Measurements from ENCODE around the gene VGLL4. TPM values are rescaled to one million over a fixed set of nuclear protein-coding genes. Genes with fewer than 3 reads are reported as not detected.

The VGLL4 gene
- total RNA-seq, 2 experiments from 2014 or later, result 54.4 to 60.2 TPM

DNA sequence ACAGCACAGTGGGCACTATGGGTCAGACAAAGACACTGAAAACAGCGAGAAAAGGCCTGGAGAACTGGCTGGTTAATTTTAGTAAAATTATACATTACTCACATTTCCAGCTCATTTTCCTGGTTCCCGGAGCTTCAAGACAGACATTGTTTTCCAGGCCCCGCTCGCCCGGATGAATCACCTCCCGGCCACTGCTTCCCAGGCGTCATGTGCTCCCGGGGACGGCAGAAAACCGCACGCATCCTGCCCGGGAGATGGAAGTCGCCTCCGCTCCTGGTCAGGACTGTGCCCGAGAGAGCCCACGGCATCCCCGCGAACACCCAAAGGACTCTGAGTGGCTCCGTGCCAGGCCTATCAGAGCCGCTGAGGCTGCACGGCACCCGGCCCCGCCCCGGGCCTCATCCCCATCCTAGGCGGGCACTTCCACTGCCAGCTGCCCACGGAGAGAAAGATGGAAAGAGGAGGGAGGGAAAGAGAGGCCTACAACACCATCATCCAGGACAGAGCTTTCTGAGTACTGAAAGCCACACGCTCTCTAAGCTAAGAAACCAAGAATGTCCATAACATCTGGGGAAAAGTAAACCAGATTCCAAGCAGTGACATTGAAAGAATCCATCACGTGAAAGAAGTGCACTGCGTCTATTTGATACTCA, 75.1 kb downstream of the VGLL4 start:
- H3K27me3 Mint-ChIP-seq, result no peaks in the 10 kb centered on the region
- peak overlapping the region; percentile 60 for H3K27ac Mint-ChIP-seq
- ChIA-PET CTCF (interaction anchor here (1.0 kb wide), 2 partner anchors 12 to 83 kb away, joined by 3 read pairs; no protein-coding TSS in a partner anchor), POLR2A (interaction anchor here (1.1 kb wide), 1 partner anchor 60 kb away, joined by 5 read pairs; no protein-coding TSS in a partner anchor)
- H3K4me1 Mint-ChIP-seq (ENCODE audit: low read depth), result peaks cover 22% of the 10 kb centered on the region
- ATAC-seq (no peak), DNase-seq (no peak)
- intact Hi-C loops (cut with micrococcal nuclease), result no loop called here
- no peaks in the 10 kb centered on the region for H3K9me3 Mint-ChIP-seq
- H3K36me3 Mint-ChIP-seq (ENCODE audit: low read depth), result peaks cover 16% of the 10 kb centered on the region
- TF ChIP-seq, protein P1, sequence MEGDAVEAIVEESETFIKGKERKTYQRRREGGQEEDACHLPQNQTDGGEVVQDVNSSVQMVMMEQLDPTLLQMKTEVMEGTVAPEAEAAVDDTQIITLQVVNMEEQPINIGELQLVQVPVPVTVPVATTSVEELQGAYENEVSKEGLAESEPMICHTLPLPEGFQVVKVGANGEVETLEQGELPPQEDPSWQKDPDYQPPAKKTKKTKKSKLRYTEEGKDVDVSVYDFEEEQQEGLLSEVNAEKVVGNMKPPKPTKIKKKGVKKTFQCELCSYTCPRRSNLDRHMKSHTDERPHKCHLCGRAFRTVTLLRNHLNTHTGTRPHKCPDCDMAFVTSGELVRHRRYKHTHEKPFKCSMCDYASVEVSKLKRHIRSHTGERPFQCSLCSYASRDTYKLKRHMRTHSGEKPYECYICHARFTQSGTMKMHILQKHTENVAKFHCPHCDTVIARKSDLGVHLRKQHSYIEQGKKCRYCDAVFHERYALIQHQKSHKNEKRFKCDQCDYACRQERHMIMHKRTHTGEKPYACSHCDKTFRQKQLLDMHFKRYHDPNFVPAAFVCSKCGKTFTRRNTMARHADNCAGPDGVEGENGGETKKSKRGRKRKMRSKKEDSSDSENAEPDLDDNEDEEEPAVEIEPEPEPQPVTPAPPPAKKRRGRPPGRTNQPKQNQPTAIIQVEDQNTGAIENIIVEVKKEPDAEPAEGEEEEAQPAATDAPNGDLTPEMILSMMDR (IDR thresholded peaks at IDR 0.05), result no peak
- H3K4me3 Mint-ChIP-seq, result no peak overlapping the region

DNA sequence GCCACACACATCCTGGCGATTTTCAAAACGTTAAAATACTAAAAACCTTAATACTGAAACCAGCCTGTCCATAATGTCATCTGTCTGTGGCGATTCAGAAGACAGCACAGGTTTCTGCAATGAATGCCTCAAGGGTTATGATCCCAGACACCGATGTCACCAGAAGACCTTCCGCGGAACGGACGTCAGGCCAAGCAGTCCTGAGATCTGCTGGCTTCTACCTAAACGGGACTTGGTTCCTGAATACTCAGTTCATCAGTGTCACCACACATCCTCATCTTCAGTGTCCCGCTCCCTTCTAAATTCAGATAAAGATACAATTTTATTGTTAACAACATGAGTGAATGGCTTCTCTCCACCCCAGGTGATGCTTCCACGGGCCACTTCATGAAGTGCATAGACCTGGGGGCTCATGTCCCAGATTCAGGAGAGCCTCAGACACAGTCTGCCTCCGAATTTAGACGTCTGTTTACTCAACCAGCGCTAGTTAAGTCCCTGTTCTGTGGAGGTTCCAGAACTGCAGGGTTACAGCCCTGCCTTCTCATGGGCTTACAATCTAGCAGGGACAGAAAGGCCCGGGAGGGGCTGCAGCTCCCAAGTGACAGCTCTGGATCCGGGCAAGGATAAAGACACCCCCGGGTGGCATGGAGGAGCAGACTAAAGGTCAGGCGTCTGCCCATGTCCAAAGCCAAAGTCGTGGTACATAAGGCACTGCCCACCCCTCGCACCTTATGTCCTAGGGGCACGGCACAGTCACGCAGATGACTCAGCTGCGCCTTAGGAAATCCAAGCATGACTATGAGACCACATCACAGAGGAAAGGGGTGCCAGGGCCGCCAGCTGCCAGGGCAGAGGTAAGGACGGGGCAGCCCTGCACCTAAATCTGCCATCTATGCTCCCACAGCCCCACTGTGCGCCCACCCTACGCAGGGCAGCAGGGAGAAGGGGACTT, 75.9 kb downstream of the VGLL4 start:
- CTCF ChIA-PET, result interaction anchor here (1.0 kb wide), 2 partner anchors 11 to 84 kb away, joined by 3 read pairs; no protein-coding TSS in a partner anchor
- H3K9me3 Mint-ChIP-seq, result no peaks in the 10 kb centered on the region
- peaks cover 24% of the 10 kb centered on the region for H3K4me1 Mint-ChIP-seq (ENCODE audit: low read depth)
- ATAC-seq, result no peak
- H3K27ac Mint-ChIP-seq, result peak overlapping the region; percentile 60
- H3K36me3 Mint-ChIP-seq (ENCODE audit: low read depth), result peaks cover 20% of the 10 kb centered on the region
- TF ChIP-seq, protein P1 (IDR thresholded peaks at IDR 0.05), result no peak
- peak; percentile 32 for DNase-seq
- POLR2A ChIA-PET, result interaction anchor here (0.6 kb wide), 1 partner anchor 12 kb away, joined by 3 read pairs; no protein-coding TSS in a partner anchor
- intact Hi-C loops (cut with micrococcal nuclease), result no loop called here
- no peak overlapping the region for H3K4me3 Mint-ChIP-seq
- no peaks in the 10 kb centered on the region for H3K27me3 Mint-ChIP-seq

DNA sequence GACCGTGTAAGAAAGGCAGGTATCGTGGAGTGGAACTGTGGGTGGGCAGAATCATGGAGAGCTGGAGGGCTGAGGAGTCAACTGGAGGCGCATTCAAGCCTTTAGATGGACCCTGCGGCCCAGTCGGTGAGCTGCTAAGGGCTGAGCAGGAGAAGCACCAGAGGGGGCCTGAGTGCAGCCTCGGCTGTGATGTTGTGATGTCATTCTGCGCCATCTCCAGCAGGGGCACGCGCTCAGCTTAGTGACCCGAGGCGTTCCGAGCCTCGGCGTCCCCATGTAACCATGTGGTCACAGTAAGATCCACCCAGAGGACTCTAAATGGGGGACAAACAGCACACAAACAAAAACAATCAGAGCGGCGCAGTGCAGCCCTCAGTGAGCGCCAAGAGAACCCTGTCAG, 76.8 kb downstream of the VGLL4 start:
- ATAC-seq (no peak), DNase-seq (no peak)
- H3K9me3 Mint-ChIP-seq, result no peaks in the 10 kb centered on the region
- ChIA-PET POLR2A (no interaction called here), CTCF (no interaction called here)
- peaks cover 21% of the 10 kb centered on the region for H3K36me3 Mint-ChIP-seq (ENCODE audit: low read depth)
- intact Hi-C loops (cut with micrococcal nuclease), result no loop called here
- H3K4me1 Mint-ChIP-seq (ENCODE audit: low read depth), result peaks cover 24% of the 10 kb centered on the region
- TF ChIP-seq, protein P1 (IDR thresholded peaks at IDR 0.05), result no peak
- no peaks in the 10 kb centered on the region for H3K27me3 Mint-ChIP-seq
- H3K27ac Mint-ChIP-seq, result peak overlapping the region; percentile 14
- H3K4me3 Mint-ChIP-seq, result no peak overlapping the region

DNA sequence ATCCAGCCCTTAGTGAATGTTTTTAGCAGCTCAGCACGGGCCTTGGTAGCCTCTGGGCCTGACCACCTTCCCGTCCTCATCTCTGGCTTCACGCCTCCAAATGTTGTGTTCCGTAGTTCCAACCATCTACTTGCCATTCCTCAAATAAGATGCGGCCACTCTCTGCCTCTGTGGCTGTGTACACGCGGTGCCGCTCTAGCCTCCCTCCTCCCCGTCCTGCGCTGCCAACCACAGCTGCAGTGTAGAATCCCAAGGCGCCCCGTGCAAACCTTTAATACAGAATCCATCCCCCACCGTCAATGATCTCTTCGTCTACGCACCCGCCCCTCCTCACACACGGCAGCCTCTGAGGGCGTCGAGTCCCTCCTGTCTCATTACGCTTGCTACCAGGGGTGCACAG, 77.2 kb downstream of the VGLL4 start:
- CTCF ChIA-PET, result interaction anchor here (0.7 kb wide), 1 partner anchor 57 kb away, joined by 3 read pairs; no protein-coding TSS in a partner anchor
- Mint-ChIP-seq H3K27ac (peak overlapping the region; percentile 14), H3K36me3 (ENCODE audit: low read depth) (peaks cover 21% of the 10 kb centered on the region), H3K4me3 (no peak overlapping the region), H3K9me3 (no peaks in the 10 kb centered on the region), H3K27me3 (no peaks in the 10 kb centered on the region), H3K4me1 (ENCODE audit: low read depth) (peaks cover 24% of the 10 kb centered on the region)
- no peak for ATAC-seq
- TF ChIP-seq, protein P1 (IDR thresholded peaks at IDR 0.05), result no peak
- no peak for DNase-seq
- POLR2A ChIA-PET, result no interaction called here
- intact Hi-C loops (cut with micrococcal nuclease), result no loop called here

Measured in activated CD8-positive, alpha-beta T cell treated with anti-CD3 and anti-CD28 coated beads for 36 hours (primary cell).